Spleen (tissue), 11 donors: Measurements from ENCODE around the gene NCR3LG1. TPM values are rescaled to one million over a fixed set of nuclear protein-coding genes. Genes with fewer than 3 reads are reported as not detected.
A peak's percentile ranks its signal among the peaks of the same experiment; 100 is the strongest.

Experiments
- DNase-seq: peaks from one replicate; pipeline ENCODE4 v3.0.0-alpha.2; 2020
- H3K27ac ChIP-seq, 8 donors: fragments of 200-600 bp; sonication (generic) in 7 of 8; 1 replicate in 4 of 8; 2 replicates in 4 of 8; pipeline versions ENCODE4 v1.5.0 to v1.8.0; 2016 to 2021; ENCODE audit warnings: inconsistent platforms in 4 of 8, mild to moderate bottlenecking in 4 of 8, moderate library complexity in 1 of 8
- H3K27me3 ChIP-seq, 7 donors: fragments of 200-600 bp; sonication (generic) in 6 of 7; replicated peaks in 1 of 7; 1 replicate in 4 of 7; 2 replicates in 3 of 7; pipeline versions ENCODE4 v1.5.0 to v1.8.0; 2016 to 2021; ENCODE audit warnings: inconsistent platforms in 3 of 7, mild to moderate bottlenecking in 1 of 7
- H3K36me3 ChIP-seq, 6 donors: fragments of 200-600 bp; sonication (generic) in 5 of 6; 1 replicate in 4 of 6; 2 replicates in 2 of 6; pipeline versions ENCODE4 v1.5.0 to v1.8.0; 2016 to 2021; ENCODE audit warnings: inconsistent platforms in 2 of 6
- H3K4me1 ChIP-seq, 6 donors: fragments of 200-600 bp; sonication (generic) in 5 of 6; 1 replicate in 3 of 6; 2 replicates in 3 of 6; pipeline versions ENCODE4 v1.5.0 to v1.8.0; 2016 to 2021; ENCODE audit warnings: inconsistent platforms in 3 of 6
- H3K4me3 ChIP-seq, 8 donors: fragments of 200-600 bp; sonication (generic) in 7 of 8; 1 replicate in 4 of 8; 2 replicates in 4 of 8; pipeline versions ENCODE4 v1.5.0 to v1.8.0; 2016 to 2021; ENCODE audit warnings: inconsistent platforms in 4 of 8, mild to moderate bottlenecking in 4 of 8, moderate library complexity in 2 of 8
- H3K9me3 ChIP-seq, 8 donors: fragments of 200-600 bp; sonication (generic) in 7 of 8; 1 replicate in 4 of 8; 2 replicates in 4 of 8; pipeline versions ENCODE4 v1.5.0 to v1.8.0; 2016 to 2021; ENCODE audit warnings: inconsistent platforms in 4 of 8
- POLR2A ChIP-seq, 3 donors: fragments of 450-650 bp; IDR thresholded peaks; one replicate each; pipeline ENCODE4 v1.5.1; 2017; ENCODE audit warnings: antibody characterized with exemption in 3 of 3, mild to moderate bottlenecking in 1 of 3
- POLR2AphosphoS5 ChIP-seq, 3 donors: sonication (generic); formaldehyde crosslinking; IDR thresholded peaks; one replicate each; pipeline ENCODE4 v1.5.1; 2017; ENCODE audit warnings: antibody characterized with exemption in 3 of 3
- WGBS, 5 donors: extraction: QIAGEN DNeasy Blood & Tissue Kit in 3 of 5; methylation state at CpG; one replicate each; pipeline versions ENCODE4 v1.1.5 to v1.1.7; 2013 to 2018; 5-methylcytosine and 5-hydroxymethylcytosine counted together
- intact Hi-C: fragments of 100-400 bp; cut with DNase I; formaldehyde crosslinking; loops from one replicate; pipeline ENCODE4 v1.15.0; 2023; ENCODE audit warnings: low total_unique reads
- polyA plus RNA-seq, 3 donors: library from polyadenylated mRNA; stranded (reverse); fragments of 200-250 nt; gene quantifications; one replicate each; pipeline ENCODE4 v1.2.1, GENCODE V29; 2013
- total RNA-seq, 7 donors: library from RNA; depleted of rRNA in 3 of 7; stranded (reverse); fragments of >200 nt in 3 of 7; fragmentation: NEBNext Ultra II Directional in 4 of 7; extraction: Animal tissue kit (Norgen Biotek cat#: 25700) in 4 of 7; gene quantifications; one replicate each; pipeline versions ENCODE4 v1.1.0 to v1.2.1, GENCODE V29; 2016 to 2021
- TF ChIP-seq, protein P1 (sequence below), 11 experiments: fragments of 200-600 bp in 7 of 11; fragments of 450-650 bp in 4 of 11; sonication (generic) in 4 of 11; IDR thresholded peaks in 8 of 11; conservative IDR thresholded peaks in 3 of 11; 1 replicate in 7 of 11; 2 replicates in 4 of 11; pipeline versions ENCODE4 v1.4.0 to v1.8.0; 2016 to 2021; ENCODE audit warnings: antibody characterized with exemption in 11 of 11, inconsistent platforms in 4 of 11, mild to moderate bottlenecking in 1 of 11
- donor health status: healthy with polysubstance abuse.
- donor health status: DM: no; HTN: no; CAD: no; lungs with moderate emphysema.
- donor health status: DM: no; HTN: no; CAD: no.
- donor health status: Bipolar disorder and iron deficiency.
- donor health status: healthy.
- donor health status: DM: no; HTN: no; CAD: no.
- donor health status: DM: yes; HTN: yes; CAD: no.

NCR3LG1 gene
- total and polyA plus RNA-seq, 10 donors, result 0.04 to 5.4 (median 1.8) TPM

DNA sequence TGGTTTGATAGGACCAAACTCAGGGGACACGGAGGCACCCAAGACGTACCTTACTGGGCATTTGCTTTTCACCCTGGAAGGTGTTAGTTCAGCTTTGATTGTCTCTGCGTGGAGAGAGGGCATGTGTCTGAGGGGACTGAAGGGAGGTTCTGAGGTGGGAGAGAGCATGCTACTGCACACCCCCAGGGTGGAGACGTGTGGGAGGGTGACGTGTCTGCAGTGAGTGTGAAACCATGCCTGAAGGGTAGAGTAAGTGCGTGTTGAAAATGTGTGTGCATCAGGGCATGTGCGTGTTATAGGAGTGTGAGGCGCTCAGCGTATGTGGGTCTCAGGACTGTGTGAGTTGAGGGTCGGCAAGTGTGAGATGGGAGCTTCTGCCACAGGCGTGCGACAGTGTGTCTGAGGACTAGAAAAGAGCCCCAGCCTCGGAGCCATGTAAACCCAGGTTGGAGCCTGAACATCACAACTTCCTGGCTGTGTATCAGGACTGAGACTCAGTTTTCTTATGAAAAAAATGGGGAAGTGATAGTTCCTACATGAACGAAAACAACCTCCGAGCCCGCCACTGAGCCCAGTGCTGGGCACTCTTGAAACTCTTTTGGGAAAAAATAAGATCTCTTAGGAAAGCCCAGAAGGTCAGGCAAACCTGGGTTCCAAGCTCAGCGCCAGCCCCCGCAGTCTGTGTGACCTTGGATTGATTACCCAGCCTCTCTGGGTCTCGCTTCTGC is 48.6 kb downstream of the NCR3LG1 start:
- no peaks in the 10 kb centered on the region for H3K27me3 ChIP-seq
- H3K4me1 ChIP-seq, result peaks cover 0 to 9% (median under 1%) of the 10 kb centered on the region in 6 donors
- peak; percentile 75 for DNase-seq
- H3K9me3 ChIP-seq, result no peaks in the 10 kb centered on the region
- no peaks in the 10 kb centered on the region for H3K36me3 ChIP-seq
- intact Hi-C loops, result no loop called here
- H3K27ac ChIP-seq, result peak overlapping the region in 3 of 8 donors; percentile 38 to 60 (median 43)
- H3K4me3 ChIP-seq, result peak overlapping the region in 1 of 8 donors; percentile 31
- WGBS, 5 donors, result 68 to 76% (median 74%) methylated on average over 19 of the region's 19 CpGs
- no peak for TF ChIP-seq POLR2A (IDR thresholded peaks at IDR 0.05)

DNA sequence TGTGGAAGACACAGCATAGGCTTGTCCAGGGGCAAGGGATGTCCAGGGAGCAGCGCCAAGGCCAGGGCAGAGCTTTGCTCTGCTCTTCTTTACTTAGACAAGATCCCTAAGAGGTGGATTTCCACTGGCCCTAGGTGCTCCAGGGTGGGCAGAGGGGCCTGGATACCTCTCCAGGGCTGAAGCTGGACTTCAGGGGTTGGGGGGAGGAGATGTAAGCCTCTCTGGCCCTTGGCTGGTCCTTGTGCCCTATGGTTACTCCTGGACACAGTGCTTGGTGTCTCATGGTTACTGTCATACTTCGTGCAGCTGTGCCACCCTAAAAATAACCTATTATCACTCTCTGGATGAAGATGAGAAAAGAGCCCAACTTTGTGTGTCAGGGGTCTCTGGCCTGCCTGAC is 49.7 kb downstream of the NCR3LG1 start:
- intact Hi-C loops, result no loop called here
- H3K27ac ChIP-seq, result peak overlapping the region in 1 of 8 donors; percentile 60

DNA sequence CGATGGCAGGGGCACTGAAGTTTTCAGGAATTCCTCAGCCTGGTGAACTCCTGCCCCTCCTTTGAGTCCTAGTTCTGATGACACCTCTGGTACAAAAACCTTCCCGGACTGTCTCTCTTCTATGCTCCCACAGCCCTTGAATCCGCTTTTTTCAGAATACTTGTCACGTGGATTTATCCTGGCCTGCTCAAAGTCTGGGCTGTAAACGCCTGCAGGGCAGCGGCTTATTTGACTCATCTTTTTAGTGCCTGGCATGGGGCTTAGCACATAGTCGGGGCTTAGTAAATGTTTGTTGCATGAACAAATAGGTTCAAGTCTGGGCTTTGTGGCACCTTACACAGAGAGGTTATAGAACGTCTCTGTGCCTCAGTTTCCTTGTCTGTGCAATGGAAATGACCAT is 50.2 kb downstream of the NCR3LG1 start:
- intact Hi-C loops, result no loop called here
- 90 to 94% (median 92%) methylated on average over 8 of the region's 8 CpGs for WGBS, 5 donors
- Histone ChIP-seq H3K9me3 (no peaks in the 10 kb centered on the region), H3K27ac (no peak overlapping the region), H3K36me3 (no peaks in the 10 kb centered on the region), H3K4me3 (no peak overlapping the region), H3K4me1 (peaks cover 0 to 19% (median 6%) of the 10 kb centered on the region in 6 donors), H3K27me3 (no peaks in the 10 kb centered on the region)
- DNase-seq, result no peak
- TF ChIP-seq POLR2A (IDR thresholded peaks at IDR 0.05) (no peak), POLR2AphosphoS5 (IDR thresholded peaks at IDR 0.05) (no peak)
- TF ChIP-seq, protein P1, sequence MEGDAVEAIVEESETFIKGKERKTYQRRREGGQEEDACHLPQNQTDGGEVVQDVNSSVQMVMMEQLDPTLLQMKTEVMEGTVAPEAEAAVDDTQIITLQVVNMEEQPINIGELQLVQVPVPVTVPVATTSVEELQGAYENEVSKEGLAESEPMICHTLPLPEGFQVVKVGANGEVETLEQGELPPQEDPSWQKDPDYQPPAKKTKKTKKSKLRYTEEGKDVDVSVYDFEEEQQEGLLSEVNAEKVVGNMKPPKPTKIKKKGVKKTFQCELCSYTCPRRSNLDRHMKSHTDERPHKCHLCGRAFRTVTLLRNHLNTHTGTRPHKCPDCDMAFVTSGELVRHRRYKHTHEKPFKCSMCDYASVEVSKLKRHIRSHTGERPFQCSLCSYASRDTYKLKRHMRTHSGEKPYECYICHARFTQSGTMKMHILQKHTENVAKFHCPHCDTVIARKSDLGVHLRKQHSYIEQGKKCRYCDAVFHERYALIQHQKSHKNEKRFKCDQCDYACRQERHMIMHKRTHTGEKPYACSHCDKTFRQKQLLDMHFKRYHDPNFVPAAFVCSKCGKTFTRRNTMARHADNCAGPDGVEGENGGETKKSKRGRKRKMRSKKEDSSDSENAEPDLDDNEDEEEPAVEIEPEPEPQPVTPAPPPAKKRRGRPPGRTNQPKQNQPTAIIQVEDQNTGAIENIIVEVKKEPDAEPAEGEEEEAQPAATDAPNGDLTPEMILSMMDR (IDR thresholded peaks at IDR 0.05 in 8 of 11, conservative IDR thresholded peaks at IDR 0.05 in 3 of 11), result no peak

More for the DNA sequence above, 49.7 kb downstream of the NCR3LG1 start:
- TF ChIP-seq POLR2AphosphoS5 (IDR thresholded peaks at IDR 0.05) (no peak), POLR2A (IDR thresholded peaks at IDR 0.05) (no peak)
- TF ChIP-seq, protein P1 (IDR thresholded peaks at IDR 0.05 in 8 of 11, conservative IDR thresholded peaks at IDR 0.05 in 3 of 11), result no peak
- Histone ChIP-seq H3K4me3 (no peak overlapping the region), H3K27me3 (no peaks in the 10 kb centered on the region), H3K36me3 (no peaks in the 10 kb centered on the region), H3K4me1 (peaks cover 0 to 19% (median 6%) of the 10 kb centered on the region in 6 donors), H3K9me3 (no peaks in the 10 kb centered on the region)
- WGBS, 5 donors, result 77 to 91% (median 84%) methylated on average over 2 of the region's 2 CpGs
- DNase-seq, result no peak

DNA sequence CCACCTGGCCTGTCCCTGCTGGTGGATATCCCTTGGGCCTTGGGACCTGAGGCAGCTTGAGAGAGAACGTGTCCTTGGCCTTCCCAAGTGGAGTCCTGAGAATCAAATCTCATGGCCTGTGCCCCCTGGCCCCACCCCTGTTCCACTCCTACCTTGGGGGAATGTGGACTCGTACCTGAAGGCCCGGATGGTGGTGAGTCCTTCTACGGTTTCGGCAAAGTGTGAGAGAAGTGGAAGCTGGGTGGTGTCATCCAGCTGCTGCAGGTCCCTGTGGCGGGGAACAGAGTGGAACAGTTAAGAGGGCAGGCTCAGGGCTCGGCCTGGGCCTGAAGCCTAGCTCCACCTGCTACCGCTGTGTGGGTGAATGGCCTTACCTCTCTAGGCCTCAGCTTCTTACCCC is 50.9 kb downstream of the NCR3LG1 start:
- peak; percentile 57 for DNase-seq
- Histone ChIP-seq H3K36me3 (no peaks in the 10 kb centered on the region), H3K27ac (no peak overlapping the region), H3K4me3 (no peak overlapping the region), H3K4me1 (peaks cover 0 to 19% (median 6%) of the 10 kb centered on the region in 6 donors), H3K9me3 (no peaks in the 10 kb centered on the region), H3K27me3 (no peaks in the 10 kb centered on the region)
- intact Hi-C loops, result no loop called here
- 86 to 99% (median 92%) methylated on average over 8 of the region's 8 CpGs for WGBS, 5 donors
- no peak for TF ChIP-seq POLR2AphosphoS5 (IDR thresholded peaks at IDR 0.05)
- TF ChIP-seq POLR2A (IDR thresholded peaks at IDR 0.05), result no peak
- TF ChIP-seq, protein P1 (IDR thresholded peaks at IDR 0.05 in 8 of 11, conservative IDR thresholded peaks at IDR 0.05 in 3 of 11), result no peak
